ENCODE data around the gene RPS6KA3.

GRCh38 chrX:20211261-20211786 lies 55.4 kb downstream of the RPS6KA3 start:
- no peak for TF ChIP-seq ARNTL (CRISPR knock-in tag; IDR thresholded peaks at IDR 0.05; ENCODE audit: borderline replicate concordance, low read depth)
- TF ChIP-seq ZNF70 (CRISPR knock-in tag; IDR thresholded peaks at IDR 0.05): no peak
